OCI-LY1 (cell line): ENCODE measurements around the gene TMEM229B.

ENCODE experiments used
- EZH2 ChIP-seq: fragments of 200-600 bp; sonication (generic), shearing (Covaris generic); IDR thresholded peaks from 2 replicates; pipeline ENCODE4 v1.8.0; 2017; ENCODE audit warnings: borderline replicate concordance, mixed run types, mild to moderate bottlenecking, antibody characterized with exemption, low read length, moderate library complexity, mixed read lengths
- TF ChIP-seq, protein P1 (sequence below): fragments of 200-600 bp; sonication (generic), shearing (Covaris generic); IDR thresholded peaks from 2 replicates; pipeline ENCODE4 v1.5.1; 2017; ENCODE audit warnings: mild to moderate bottlenecking, antibody characterized with exemption, low read length, moderate library complexity, mixed read lengths

DNA sequence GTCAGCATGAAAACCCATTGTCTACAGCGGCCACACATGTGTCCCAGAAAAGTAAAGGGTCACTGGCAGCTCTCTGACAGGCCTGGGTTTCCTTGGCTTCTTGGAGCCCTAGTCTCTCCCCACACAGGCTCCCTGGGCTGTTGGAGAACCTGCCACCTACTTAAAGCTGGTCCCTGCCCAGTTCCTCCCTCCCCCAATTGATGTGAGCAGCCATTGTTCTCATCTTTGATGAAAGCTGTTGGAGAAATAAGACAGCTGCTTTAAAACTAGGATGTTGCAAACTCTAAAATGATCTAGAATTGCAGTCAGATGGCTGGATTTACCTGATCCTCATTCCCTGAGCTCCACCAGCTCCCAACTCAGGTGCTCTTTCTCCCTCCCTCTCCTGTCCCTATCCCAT lies 39.8 kb upstream of the TMEM229B start:
- TF ChIP-seq, protein P1, sequence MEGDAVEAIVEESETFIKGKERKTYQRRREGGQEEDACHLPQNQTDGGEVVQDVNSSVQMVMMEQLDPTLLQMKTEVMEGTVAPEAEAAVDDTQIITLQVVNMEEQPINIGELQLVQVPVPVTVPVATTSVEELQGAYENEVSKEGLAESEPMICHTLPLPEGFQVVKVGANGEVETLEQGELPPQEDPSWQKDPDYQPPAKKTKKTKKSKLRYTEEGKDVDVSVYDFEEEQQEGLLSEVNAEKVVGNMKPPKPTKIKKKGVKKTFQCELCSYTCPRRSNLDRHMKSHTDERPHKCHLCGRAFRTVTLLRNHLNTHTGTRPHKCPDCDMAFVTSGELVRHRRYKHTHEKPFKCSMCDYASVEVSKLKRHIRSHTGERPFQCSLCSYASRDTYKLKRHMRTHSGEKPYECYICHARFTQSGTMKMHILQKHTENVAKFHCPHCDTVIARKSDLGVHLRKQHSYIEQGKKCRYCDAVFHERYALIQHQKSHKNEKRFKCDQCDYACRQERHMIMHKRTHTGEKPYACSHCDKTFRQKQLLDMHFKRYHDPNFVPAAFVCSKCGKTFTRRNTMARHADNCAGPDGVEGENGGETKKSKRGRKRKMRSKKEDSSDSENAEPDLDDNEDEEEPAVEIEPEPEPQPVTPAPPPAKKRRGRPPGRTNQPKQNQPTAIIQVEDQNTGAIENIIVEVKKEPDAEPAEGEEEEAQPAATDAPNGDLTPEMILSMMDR = no peak
- TF ChIP-seq EZH2 = no peak
